Large intestine (tissue), 3 donors: ENCODE data around the gene IHH. TPM values are rescaled to one million over a fixed set of nuclear protein-coding genes. Genes with fewer than 3 reads are reported as not detected.
A peak's percentile ranks its signal among the peaks of the same experiment; 100 is the strongest.

Source experiments
- DNase-seq, 2 donors: peaks; one replicate each; pipeline versions ENCODE4 v3.0.0 to v3.0.0-alpha.2; 2013
- H3K27ac ChIP-seq: one replicate; pipeline ENCODE4 v1.5.1; 2013; ENCODE audit warnings: low read length
- H3K27me3 ChIP-seq: 2 replicates; pipeline ENCODE4 v1.6.1; 2013; ENCODE audit warnings: low read length; ENCODE audit not compliant: control insufficient read depth, insufficient read depth
- H3K36me3 ChIP-seq: 2 replicates; pipeline ENCODE4 v1.6.1; 2013; ENCODE audit warnings: low read length; ENCODE audit not compliant: control insufficient read depth, insufficient read depth
- H3K4me1 ChIP-seq: one replicate; pipeline ENCODE4 v1.6.1; 2013; ENCODE audit warnings: low read length; ENCODE audit not compliant: control insufficient read depth, insufficient read depth
- H3K4me3 ChIP-seq: one replicate; pipeline ENCODE4 v1.5.1; 2013; ENCODE audit warnings: low read length
- H3K9me3 ChIP-seq: one replicate; pipeline ENCODE4 v1.6.1; 2013; ENCODE audit warnings: mild to moderate bottlenecking, low read depth, low read length, moderate library complexity; ENCODE audit not compliant: control insufficient read depth
- WGBS: methylation state at CpG from one replicate; pipeline ENCODE4 v1.1.5; 2013; ENCODE audit warnings: low lambda C conversion rate; ENCODE audit not compliant: insufficient coverage; 5-methylcytosine and 5-hydroxymethylcytosine counted together
- polyA plus RNA-seq: library from polyadenylated mRNA; unstranded; fragments of 120-200 nt; gene quantifications from one replicate; pipeline ENCODE4 v1.2.1, GENCODE V29; 2013

Gene IHH
- polyA plus RNA-seq, 1 donor: 68.4 TPM

DNA sequence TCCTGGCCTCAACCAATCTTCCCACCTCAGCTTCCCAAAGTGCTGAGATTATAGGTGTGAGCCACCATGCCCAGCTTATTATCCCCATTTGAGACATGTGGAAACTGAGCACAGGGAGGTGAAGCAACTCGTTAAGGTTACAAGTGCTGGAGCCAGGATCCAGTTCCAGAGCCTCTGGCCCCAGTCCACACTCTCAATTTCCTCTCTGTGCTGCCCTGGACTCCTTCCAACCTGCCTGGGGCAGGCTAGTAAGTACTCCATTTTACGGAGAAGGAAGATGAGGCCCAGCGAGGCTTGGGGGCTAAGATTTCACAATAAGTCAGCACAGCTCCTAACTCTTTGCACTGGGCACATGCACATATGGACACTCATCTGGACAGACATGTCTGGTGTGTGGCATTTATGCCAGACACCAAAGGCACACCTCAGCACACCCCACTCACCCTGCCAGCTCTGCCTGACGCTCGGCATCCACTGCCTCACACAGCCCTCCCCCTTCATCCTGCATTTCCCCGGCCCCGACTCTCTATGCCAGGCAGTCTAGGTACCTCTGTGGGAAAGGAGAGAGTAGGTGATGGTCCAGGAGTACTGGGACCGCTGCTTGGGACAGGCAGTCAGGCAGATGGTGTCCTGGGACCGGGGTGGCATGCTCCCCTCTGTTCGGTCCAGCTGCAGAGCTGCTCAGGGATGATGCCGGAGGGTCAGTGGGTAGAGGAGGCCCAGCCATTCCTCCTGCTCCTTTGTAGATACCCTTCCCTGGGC is 39.9 kb downstream of the IHH start:
- no peak for DNase-seq
- WGBS: no CpG with 5 or more reads among the region's 11 CpGs

DNA sequence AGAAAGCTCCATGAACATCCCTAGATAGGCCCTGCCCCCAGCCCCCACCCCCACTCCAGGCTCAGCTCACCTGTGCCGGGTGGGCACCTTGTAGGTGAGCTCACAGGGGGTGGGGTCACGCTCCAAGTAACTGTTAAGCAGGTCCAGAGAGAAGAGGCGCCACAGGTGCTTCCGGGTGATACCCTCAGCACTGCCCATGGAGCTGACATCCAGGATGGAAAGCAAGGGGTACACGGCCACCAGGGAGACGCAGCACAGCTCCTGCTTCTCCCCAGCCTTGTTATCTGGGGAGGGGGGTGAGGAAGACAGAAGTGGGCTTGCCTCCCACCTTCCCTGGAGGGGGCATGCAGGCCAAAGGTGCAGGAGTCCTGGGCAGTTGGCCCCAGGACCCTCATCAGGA is 41.3 kb downstream of the IHH start:
- no peak overlapping the region for H3K4me3 ChIP-seq
- H3K4me1 ChIP-seq: no peaks in the 10 kb centered on the region
- WGBS: no CpG with 5 or more reads among the region's 6 CpGs
- H3K27me3 ChIP-seq: peaks cover 12% of the 10 kb centered on the region
- H3K36me3 ChIP-seq: no peaks in the 10 kb centered on the region
- no peaks in the 10 kb centered on the region for H3K9me3 ChIP-seq
- no peak overlapping the region for H3K27ac ChIP-seq
- DNase-seq: no peak

More for the DNA sequence above, 39.9 kb downstream of the IHH start:
- H3K9me3 ChIP-seq: no peaks in the 10 kb centered on the region
- no peak overlapping the region for H3K27ac ChIP-seq
- no peaks in the 10 kb centered on the region for H3K4me1 ChIP-seq
- H3K4me3 ChIP-seq: no peak overlapping the region
- H3K27me3 ChIP-seq: peaks cover 8% of the 10 kb centered on the region
- H3K36me3 ChIP-seq: no peaks in the 10 kb centered on the region

DNA sequence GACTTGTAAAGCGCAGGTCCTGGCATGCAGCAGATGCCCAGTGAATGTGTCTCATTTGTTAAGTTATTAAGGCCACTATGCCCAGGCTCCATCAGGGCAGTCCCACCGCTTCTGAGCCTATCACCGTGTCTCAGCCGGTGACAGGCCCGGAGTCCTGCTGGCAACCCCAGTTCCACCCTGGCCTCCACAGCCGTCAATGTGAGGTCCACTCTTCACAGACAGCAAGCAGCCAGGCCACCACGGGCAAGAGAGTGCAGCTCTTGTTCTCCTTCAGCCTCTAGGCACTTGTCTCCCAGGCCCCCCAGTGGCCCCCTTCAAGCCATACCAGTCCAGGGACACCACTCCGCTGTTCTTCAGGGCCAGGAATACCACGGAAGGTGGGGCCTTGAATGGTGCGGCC is 42.0 kb downstream of the IHH start:
- Histone ChIP-seq H3K4me1 (no peaks in the 10 kb centered on the region), H3K4me3 (no peak overlapping the region), H3K9me3 (no peaks in the 10 kb centered on the region), H3K27ac (no peak overlapping the region), H3K27me3 (peaks cover 14% of the 10 kb centered on the region), H3K36me3 (no peaks in the 10 kb centered on the region)
- no peak for DNase-seq
- WGBS: no CpG with 5 or more reads among the region's 10 CpGs

DNA sequence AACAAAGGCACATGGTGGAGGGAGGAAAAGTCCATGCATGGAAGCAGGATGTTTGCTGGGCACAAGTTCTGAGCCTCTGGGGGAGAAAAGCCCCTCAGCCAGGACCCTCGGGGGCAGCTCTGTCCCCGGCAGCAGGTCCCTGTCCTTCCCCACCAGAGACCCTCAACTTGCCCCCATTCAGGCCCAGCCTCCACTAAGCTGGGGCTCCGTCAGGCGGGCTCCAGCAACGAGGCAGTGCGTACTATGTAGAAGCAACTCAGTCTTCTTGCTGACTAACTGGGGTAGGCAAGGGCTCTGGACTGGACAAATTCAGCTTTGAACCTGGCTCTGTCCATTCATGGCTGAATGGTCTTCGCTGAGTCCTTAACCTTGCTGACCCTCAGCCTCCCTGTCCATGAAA is 42.4 kb downstream of the IHH start:
- no peaks in the 10 kb centered on the region for H3K9me3 ChIP-seq
- WGBS: no CpG with 5 or more reads among the region's 7 CpGs
- no peak for DNase-seq
- H3K36me3 ChIP-seq: no peaks in the 10 kb centered on the region
- H3K4me3 ChIP-seq: no peak overlapping the region
- H3K4me1 ChIP-seq: no peaks in the 10 kb centered on the region
- H3K27me3 ChIP-seq: peaks cover 15% of the 10 kb centered on the region
- no peak overlapping the region for H3K27ac ChIP-seq

DNA sequence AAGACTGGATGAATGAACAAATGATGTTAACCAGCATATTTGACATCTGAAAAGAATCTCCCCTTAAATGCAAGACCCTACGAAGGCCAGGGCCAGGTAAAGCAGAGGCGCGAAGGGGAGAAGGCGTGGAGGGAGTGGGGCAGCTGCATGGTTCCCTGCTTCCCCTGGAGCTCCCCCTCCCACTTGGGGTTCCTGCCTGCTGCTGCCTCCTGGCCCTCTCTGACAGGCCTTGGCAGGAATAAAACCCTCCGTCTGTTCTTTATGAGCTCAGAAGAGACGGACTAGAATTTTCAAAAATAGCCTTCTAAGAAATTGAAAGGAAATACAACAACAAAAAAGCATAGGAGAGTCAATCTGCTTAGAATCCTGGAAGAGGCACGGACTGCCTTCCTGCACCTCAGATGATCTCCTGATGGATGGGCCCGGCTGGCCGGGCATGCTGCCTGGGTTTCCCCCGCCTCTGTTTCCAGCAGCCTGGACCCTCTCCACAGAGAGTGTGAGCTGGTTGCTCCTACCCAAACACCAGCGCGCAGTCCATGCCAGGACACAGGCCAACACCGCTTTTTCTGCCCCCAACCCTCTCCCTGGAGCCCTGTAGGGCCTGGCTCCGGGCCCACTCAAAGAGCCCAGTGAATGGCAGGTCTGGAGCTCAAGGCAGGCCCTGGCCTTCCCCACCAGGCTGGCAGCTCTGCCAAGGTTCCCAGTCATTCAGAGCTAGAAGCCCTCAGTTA is 43.4 kb downstream of the IHH start:
- no CpG with 5 or more reads among the region's 14 CpGs for WGBS
- no peak overlapping the region for H3K4me3 ChIP-seq
- H3K4me1 ChIP-seq: no peaks in the 10 kb centered on the region
- H3K27me3 ChIP-seq: peaks cover 19% of the 10 kb centered on the region
- no peaks in the 10 kb centered on the region for H3K36me3 ChIP-seq
- DNase-seq: no peak
- no peaks in the 10 kb centered on the region for H3K9me3 ChIP-seq
- H3K27ac ChIP-seq: no peak overlapping the region

DNA sequence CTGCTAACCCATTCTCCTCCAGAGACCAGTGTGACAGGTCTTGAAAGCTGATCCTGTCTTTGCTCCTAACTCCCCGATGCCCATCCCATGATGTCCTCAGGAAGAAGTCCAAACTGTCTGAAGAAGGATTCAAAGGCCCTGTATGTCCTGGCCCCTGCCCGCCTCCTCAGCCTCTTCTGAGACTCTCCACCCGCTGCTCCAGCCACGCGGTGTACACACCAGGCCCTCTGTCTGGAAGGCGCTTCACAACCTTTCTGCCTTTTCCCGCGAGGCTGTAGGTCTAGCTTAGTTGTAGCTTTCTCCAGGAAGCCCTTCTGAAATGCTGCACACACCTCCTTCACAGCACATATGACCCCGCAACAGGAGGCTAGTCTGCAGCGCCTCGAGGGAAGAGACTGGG is 44.0 kb downstream of the IHH start:
- H3K4me3 ChIP-seq: no peak overlapping the region
- no peak for DNase-seq
- no peaks in the 10 kb centered on the region for H3K9me3 ChIP-seq
- whole genome bisulfite sequencing: no CpG with 5 or more reads among the region's 11 CpGs
- H3K27me3 ChIP-seq: peaks cover 19% of the 10 kb centered on the region
- no peaks in the 10 kb centered on the region for H3K36me3 ChIP-seq
- H3K27ac ChIP-seq: no peak overlapping the region
- H3K4me1 ChIP-seq: no peaks in the 10 kb centered on the region

DNA sequence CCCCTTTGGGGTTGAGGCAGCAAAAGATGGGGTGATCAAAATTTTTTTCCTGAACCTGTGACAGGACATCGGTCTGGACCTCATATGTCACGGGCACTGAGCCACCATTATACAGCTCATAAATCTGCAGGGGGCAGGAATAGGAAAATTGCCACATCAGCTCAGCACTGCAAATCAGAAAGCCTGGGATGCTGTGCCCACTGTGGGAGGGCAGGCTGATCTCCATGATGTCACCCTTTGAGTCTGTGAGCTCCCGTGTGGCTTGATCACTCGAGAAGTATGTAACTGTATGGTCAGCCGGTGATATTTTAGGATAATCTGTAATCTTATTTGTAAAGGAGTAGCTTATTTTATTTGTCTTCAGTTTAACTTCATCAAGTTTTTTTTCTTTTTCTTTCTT is 49.8 kb downstream of the IHH start:
- peaks cover 14% of the 10 kb centered on the region for H3K27me3 ChIP-seq

DNA sequence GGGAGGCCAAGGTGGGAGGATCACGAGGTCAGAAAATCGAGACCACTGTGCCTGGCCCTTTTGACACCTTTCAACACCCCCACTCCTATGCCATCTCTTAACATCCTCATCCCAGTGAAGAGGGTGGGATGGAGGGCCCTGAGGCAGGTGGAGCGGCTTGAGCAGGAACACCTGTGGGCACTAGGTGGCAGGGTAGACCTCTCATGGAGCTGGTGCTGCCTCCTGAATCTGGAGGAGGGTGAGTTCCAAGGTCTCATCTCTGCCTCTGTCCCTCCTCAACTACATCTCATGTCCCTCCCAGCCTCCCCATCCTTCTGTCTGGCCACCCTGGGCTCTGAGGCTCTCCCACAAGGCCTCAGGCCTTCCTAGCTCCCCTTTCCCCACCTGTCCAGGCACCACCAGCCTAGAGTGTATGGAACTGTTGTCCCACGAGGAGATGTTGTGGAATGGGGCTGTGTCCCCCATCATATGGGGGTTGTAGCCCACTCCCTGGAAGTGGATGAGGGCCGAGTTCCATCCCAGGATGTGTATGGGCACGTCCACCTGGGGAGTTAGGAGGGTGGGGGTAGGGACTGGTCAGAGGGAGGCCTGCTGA is 50.5 kb downstream of the IHH start:
- no peak overlapping the region for H3K27ac ChIP-seq
- peak; percentile 35 to 36 for DNase-seq

More for the DNA sequence above, 49.8 kb downstream of the IHH start:
- WGBS: no CpG with 5 or more reads among the region's 5 CpGs
- no peak for DNase-seq
- Histone ChIP-seq H3K36me3 (no peaks in the 10 kb centered on the region), H3K9me3 (no peaks in the 10 kb centered on the region), H3K4me3 (no peak overlapping the region), H3K4me1 (peaks cover 8% of the 10 kb centered on the region), H3K27ac (no peak overlapping the region)

DNA sequence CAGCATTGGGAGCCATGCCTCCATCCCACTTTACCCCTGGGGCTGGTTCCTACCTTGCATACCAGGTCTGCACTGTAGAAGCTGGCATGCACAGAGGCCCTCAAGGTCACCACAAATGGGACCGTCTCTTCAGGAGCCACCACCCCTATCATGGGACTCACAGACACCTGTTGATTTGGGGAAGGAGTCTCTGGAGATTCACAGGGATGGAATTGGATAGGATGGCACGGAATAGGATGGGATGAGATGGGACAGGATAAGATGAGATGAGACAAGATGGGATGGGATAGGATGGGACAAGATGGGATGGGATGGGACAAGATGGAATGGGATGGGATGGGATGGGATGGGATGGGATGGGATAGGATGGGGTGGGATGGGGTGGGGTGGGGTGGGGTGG is 51.4 kb downstream of the IHH start:
- Histone ChIP-seq H3K4me1 (peaks cover 8% of the 10 kb centered on the region), H3K4me3 (no peak overlapping the region), H3K27me3 (peaks cover 24% of the 10 kb centered on the region), H3K27ac (no peak overlapping the region), H3K9me3 (no peaks in the 10 kb centered on the region), H3K36me3 (no peaks in the 10 kb centered on the region)
- DNase-seq: no peak
- no CpG with 5 or more reads among the region's 2 CpGs for WGBS

More for the DNA sequence above, 50.5 kb downstream of the IHH start:
- no CpG with 5 or more reads among the region's 6 CpGs for WGBS
- H3K36me3 ChIP-seq: no peaks in the 10 kb centered on the region
- no peaks in the 10 kb centered on the region for H3K9me3 ChIP-seq
- peaks cover 8% of the 10 kb centered on the region for H3K4me1 ChIP-seq
- H3K27me3 ChIP-seq: peaks cover 21% of the 10 kb centered on the region
- H3K4me3 ChIP-seq: no peak overlapping the region
